Type B pancreatic cell (in vitro differentiated cells): ENCODE results near the gene KIAA1671. TPM values are rescaled to one million over a fixed set of nuclear protein-coding genes. Genes with fewer than 3 reads are reported as not detected.

Experiments
- DNase-seq: peaks from one replicate; pipeline ENCODE4 v3.0.0; 2021; ENCODE audit warnings: mixed read lengths; ENCODE audit not compliant: unreplicated experiment; ENCODE audit errors: extremely low spot score
- H3K27ac Mint-ChIP-seq: 2 replicates; pipeline ENCODE4 v1.8.0; 2021; ENCODE audit warnings: mild to moderate bottlenecking, mixed read lengths
- H3K27me3 Mint-ChIP-seq: 2 replicates; pipeline ENCODE4 v1.8.0; 2021; ENCODE audit warnings: mixed read lengths
- H3K36me3 Mint-ChIP-seq: 2 replicates; pipeline ENCODE4 v1.8.0; 2021; ENCODE audit warnings: mixed read lengths
- H3K4me1 Mint-ChIP-seq: one replicate; pipeline ENCODE4 v1.8.0; 2021; ENCODE audit warnings: mixed read lengths; ENCODE audit not compliant: unreplicated experiment
- H3K4me3 Mint-ChIP-seq: 2 replicates; pipeline ENCODE4 v1.8.0; 2021; ENCODE audit warnings: mild to moderate bottlenecking, mixed read lengths
- H3K9me3 Mint-ChIP-seq: 2 replicates; pipeline ENCODE4 v1.8.0; 2021; ENCODE audit warnings: mixed read lengths
- CTCF ChIP-seq: fragments of 200-600 bp; sonication (generic); conservative IDR thresholded peaks from 2 replicates; pipeline ENCODE4 v1.5.0; 2021; ENCODE audit warnings: antibody characterized with exemption, mild to moderate bottlenecking
- total RNA-seq: library from RNA; stranded (reverse); gene quantifications from 2 replicates; pipeline ENCODE4 v1.2.1, GENCODE V29; 2021; ENCODE audit warnings: low replicate concordance

The KIAA1671 gene
- total RNA-seq, 1 donor from 2014 or later: 22.9 TPM

- no peaks in the 10 kb centered on the region for H3K36me3 Mint-ChIP-seq
- H3K4me3 Mint-ChIP-seq: no peak overlapping the region
- H3K9me3 Mint-ChIP-seq: no peaks in the 10 kb centered on the region
- no peaks in the 10 kb centered on the region for H3K27me3 Mint-ChIP-seq
- peak; percentile 88 for TF ChIP-seq CTCF
- H3K27ac Mint-ChIP-seq: peak overlapping the region; percentile 54
- peaks cover 6% of the 10 kb centered on the region for H3K4me1 Mint-ChIP-seq
- DNase-seq: no peak
These were observed 13.7 kb upstream of the KIAA1671 start for GRCh38 chr22:24938741-24939341.

GRCh38 chr22:24942301-24942700 lies 10.2 kb upstream of the KIAA1671 start:
- Mint-ChIP-seq H3K4me1 (peaks cover 11% of the 10 kb centered on the region), H3K36me3 (no peaks in the 10 kb centered on the region), H3K27ac (no peak overlapping the region), H3K27me3 (peaks cover 3% of the 10 kb centered on the region), H3K9me3 (no peaks in the 10 kb centered on the region), H3K4me3 (no peak overlapping the region)
- DNase-seq: no peak
- TF ChIP-seq CTCF: no peak

- DNase-seq: no peak
- no peak overlapping the region for H3K4me3 Mint-ChIP-seq
- peaks cover 6% of the 10 kb centered on the region for H3K4me1 Mint-ChIP-seq
- no peaks in the 10 kb centered on the region for H3K36me3 Mint-ChIP-seq
- peaks cover 3% of the 10 kb centered on the region for H3K27me3 Mint-ChIP-seq
- H3K27ac Mint-ChIP-seq: no peak overlapping the region
- TF ChIP-seq CTCF: no peak
- H3K9me3 Mint-ChIP-seq: no peaks in the 10 kb centered on the region
These were observed 8.1 kb upstream of the KIAA1671 start for GRCh38 chr22:24944217-24944937.

GRCh38 chr22:24945430-24945829 lies 7.1 kb upstream of the KIAA1671 start:
- no peak for DNase-seq
- no peak for TF ChIP-seq CTCF
- H3K4me1 Mint-ChIP-seq: peaks cover 14% of the 10 kb centered on the region
- H3K4me3 Mint-ChIP-seq: no peak overlapping the region
- peaks cover 3% of the 10 kb centered on the region for H3K27me3 Mint-ChIP-seq
- H3K36me3 Mint-ChIP-seq: no peaks in the 10 kb centered on the region
- H3K27ac Mint-ChIP-seq: no peak overlapping the region
- H3K9me3 Mint-ChIP-seq: no peaks in the 10 kb centered on the region

- Mint-ChIP-seq H3K9me3 (no peaks in the 10 kb centered on the region), H3K4me1 (peaks cover 20% of the 10 kb centered on the region), H3K36me3 (no peaks in the 10 kb centered on the region), H3K27ac (no peak overlapping the region), H3K27me3 (peaks cover 9% of the 10 kb centered on the region), H3K4me3 (no peak overlapping the region)
- DNase-seq: no peak
- TF ChIP-seq CTCF: no peak
These were observed 5.1 kb upstream of the KIAA1671 start for GRCh38 chr22:24947383-24947782.
